Peyer's patch (tissue), 4 donors: ENCODE data around the gene STK17B.

Source experiments
- CTCF ChIP-seq, 6 experiments: fragments of 450-650 bp in 4 of 6; fragments of 200-600 bp in 2 of 6; sonication (generic) in 1 of 6; IDR thresholded peaks; one replicate each; pipeline ENCODE4 v1.5.1; 2017 to 2019; ENCODE audit warnings: antibody characterized with exemption in 6 of 6, mild to moderate bottlenecking in 3 of 6, moderate library complexity in 1 of 6
- POLR2A ChIP-seq, 2 donors: fragments of 450-650 bp; IDR thresholded peaks; one replicate each; pipeline ENCODE4 v1.5.1; 2017; ENCODE audit warnings: antibody characterized with exemption in 2 of 2, mild to moderate bottlenecking in 2 of 2, moderate library complexity in 2 of 2

- TF ChIP-seq CTCF (IDR thresholded peaks at IDR 0.05) (no peak), POLR2A (IDR thresholded peaks at IDR 0.05) (no peak)
These were observed 21.4 kb downstream of the STK17B start for GRCh38 chr2:196149948-196150347.
